GM19455 (cell line): ENCODE measurements around the gene CPLANE1.
"Not testable (repeated sequence)": the region's sequence is repeated elsewhere in the genome, so short reads cannot be mapped to it uniquely, and the experiment has no call there.

ENCODE experiments used
- ATAC-seq: cut with Tn5 transposase; IDR thresholded peaks from one replicate; pipeline ENCODE4 v1.9.1; 2021; ENCODE audit not compliant: unreplicated experiment

CPLANE1 gene

DNA sequence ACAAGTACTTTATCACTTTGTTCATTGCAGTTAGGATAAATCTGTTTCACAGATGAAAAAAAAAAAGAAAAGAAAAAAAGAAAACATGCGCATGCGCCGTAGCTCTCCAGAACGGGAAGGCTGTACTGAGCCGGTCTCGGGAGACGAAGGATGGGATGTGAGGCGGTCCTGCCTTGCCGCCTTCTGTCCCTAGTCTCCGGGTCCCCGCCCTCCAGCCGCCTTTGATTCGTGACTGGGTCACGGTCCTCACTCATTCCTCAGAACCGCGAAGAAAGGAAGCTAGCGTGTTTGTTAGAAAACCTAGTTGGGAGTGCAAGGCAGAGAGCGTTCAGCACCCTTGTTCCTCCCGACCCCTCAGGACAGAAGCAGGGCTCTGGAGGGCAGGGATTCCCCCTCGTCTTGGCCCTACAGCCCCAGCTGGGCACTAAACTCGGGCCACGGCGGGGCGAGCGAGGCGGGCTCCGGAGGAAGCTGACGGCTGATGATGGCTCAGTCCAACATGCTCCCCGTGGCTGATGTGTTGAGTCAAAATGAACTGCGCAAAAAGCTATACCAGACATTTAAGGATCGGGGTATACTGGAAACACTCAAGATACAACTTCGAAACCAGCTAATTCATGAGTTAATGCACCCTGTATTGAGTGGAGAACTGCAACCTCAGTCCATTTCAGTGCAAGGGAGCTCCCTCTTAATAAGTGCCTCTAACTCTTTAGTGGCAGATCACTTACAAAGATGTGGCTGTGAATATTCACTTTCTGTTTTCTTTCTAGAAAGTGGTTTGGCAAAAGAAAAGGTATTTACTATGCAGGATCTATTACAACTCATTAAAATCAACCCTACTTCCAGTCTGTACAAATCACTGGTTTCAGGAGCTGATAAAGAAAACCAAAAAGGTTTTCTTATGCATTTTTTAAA is 40.0 kb downstream of the CPLANE1 start:
- peak; percentile 55 for ATAC-seq

GRCh38 chr5:37207802-37208201 is 41.4 kb downstream of the CPLANE1 start:
- no peak for ATAC-seq

DNA sequence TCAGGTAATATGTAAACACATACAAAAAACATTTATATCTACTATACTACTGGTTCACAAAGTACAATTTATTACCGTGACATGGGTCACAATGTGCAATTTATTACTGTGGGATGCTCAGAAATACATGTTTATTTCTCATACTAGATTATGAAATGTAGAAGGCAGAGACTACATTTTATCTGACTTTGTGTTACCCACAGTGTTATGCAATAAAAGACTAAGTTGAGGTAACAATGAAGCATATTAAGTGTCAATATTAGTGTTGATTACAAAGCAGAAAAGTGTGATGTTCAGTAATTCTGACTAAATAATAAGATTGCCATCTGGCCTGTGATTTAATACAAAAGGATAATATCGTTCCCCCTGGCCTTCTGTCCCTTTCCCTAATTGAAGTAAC is 42.4 kb downstream of the CPLANE1 start:
- no peak for ATAC-seq

DNA sequence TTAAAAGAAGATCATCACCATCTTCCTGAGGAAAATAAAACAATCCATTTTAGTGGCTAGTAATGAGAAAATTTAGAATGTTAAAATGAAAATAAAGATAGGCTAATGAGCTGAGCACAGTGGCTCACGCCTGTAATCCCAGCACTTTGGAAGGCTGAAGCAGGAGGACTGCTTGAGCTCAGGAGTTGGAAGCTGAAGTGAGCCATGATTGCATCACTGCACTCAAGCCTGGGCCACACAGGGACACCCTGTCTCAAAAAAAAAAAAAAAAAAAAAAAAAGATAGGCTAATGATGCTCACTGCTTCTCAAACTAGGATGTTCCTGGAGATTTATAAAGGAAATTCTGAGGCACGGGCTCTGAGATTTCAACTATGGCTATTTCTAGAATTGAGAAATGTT is 50.3 kb downstream of the CPLANE1 start:
- ATAC-seq = no peak

GRCh38 chr5:37198061-37198460 is 51.1 kb downstream of the CPLANE1 start:
- peak; percentile 37 for ATAC-seq

DNA sequence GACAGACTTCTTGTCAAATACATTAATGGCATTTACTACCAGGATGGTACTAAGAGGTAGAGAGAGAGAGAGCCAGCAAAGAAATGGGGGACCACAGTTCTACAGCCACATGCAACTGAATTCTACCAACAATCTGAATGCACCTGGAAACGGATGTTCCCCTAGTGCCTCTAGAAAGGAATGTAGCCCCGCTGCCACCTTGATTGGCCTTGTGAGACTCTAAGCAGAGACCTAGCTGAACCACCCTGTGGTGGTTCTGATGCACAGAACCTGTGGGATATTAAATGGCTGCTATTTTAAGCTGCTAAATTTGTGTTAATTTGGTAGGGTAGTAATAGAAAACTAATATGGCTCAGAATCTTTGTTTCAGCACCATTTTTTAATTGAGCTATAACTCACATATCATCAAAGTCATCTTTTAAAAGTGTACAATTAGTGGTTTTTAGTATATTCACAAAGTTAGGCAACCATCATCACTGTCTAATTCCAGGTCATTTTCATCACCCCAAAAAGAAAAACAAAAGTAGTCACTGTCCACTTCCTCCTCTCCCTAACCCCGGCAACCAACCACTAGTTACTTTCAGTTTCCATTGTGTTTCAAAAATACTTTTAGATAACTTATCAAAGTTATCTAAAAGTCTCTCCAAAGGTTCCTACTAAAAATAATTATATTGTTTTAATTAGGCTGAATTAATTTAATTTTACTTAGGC is 51.7 kb downstream of the CPLANE1 start:
- ATAC-seq = peak; percentile 71

DNA sequence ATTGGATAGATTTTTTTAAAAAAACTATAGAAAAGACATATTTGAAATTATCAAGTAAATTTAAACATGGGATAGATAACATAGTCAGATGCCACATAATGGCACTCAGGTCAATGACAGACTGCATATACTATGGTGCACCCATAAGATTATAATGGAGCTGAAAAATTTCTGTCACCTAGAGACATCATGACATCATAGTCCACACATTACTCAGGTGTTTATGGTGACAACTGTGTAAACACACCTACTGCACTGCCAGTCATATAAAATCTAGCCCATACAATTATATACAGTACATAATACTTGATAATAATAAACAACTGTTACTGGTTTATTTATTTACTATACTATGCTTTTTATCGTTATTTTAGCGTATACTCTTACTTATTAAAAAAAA is 58.6 kb downstream of the CPLANE1 start:
- no peak for ATAC-seq

DNA sequence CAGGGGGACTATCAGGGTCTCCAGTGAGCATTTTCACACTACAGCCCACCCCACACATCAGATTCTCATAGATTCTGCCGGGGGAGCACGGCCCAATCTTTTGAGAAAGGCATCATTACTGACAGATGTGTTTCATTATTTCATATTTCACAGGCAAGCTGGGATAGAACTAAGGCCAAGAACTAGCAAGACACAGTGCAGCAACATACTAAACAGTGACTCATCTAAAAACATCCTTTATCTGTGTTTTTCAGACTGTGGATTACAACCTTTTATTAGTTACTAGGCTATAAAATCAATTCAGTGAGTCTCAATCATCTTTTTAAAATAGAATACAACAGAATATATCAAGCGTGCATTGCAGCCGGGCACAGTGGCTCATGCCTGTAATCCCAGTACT is 59.8 kb downstream of the CPLANE1 start:
- ATAC-seq = no peak

DNA sequence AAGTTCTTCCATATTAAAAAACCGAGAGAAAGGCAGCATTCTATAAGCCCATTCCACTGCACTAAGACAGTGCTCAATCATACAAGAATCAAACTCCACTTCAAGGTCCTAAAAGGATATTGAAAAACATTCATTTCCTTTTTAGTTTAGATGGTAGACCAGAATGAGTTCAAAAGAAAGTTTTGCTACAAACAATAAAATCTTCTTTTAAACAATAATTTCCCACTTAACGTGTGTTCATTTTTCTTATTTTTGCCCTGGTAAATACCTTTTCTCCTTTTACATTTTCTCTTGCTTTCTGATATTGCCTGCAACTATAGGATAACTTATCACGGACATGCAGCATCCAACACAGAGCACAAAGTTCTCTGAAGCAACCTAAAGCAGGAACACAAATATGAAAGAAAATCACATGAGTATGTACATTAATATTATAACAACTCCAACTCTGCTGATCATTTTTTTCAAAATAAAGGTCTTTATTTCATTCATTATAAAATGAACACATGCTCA is 61.7 kb downstream of the CPLANE1 start:
- no peak for ATAC-seq

- ATAC-seq = no peak
Measured at GRCh38 chr5:37184748-37185364, 64.3 kb downstream of the CPLANE1 start.

GRCh38 chr5:37182667-37183066 is 66.5 kb downstream of the CPLANE1 start:
- no peak for ATAC-seq

GRCh38 chr5:37174928-37175327 is 74.2 kb downstream of the CPLANE1 start:
- no peak for ATAC-seq

DNA sequence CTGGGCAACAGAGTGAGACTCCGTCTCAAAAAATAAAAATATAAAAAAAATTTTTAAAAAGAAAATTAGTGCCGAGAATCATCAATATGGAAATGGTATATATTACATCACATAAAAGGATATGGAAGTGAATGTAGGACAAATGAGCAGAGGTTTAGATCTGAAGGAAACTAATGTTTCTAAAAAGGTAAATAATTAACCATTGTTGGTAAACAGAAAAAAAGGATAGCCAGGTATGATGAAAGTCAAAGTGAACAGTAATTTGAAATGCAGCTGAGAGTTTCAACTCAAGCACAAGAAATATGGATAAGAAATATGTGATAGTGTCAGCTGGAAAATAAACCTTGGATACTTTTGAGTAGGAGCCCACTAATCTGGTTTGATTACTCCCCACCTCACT is 76.2 kb downstream of the CPLANE1 start:
- no peak for ATAC-seq

DNA sequence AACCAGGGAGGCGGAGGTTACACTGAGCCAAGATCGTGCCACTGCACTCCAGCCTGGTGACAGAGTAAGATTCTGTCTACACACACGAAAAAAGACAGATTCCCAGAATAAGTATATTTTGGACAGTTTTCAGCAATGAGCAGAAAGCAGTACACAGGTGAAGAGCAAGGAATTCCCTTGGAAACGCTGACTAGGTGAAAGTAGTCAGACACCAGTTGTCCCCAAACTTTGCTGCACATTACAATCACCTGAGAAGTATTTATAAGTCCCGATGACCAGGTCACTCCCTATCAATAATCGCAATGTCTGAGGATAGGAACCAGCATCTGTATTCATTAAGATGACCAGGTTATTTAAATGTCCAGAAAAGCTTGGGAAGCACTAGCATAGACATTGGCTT is 78.3 kb downstream of the CPLANE1 start:
- no peak for ATAC-seq

DNA sequence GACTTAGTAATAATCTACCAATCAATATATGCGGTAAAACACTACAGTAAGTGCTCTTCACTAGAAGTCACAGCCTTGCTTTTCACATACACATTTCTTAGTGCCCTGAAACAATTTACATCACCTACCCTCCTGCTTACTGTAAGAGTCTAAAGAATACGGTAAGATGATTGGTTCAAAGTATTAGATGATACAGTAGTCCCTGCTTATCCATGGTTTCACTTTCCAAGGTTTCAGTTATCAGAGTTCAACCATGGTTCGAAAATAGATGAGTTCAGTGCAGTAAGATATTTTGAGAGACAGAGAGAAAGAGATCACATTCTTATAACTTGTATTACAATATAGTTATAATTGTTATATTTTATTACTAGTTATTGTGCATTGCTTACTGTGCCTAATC is 83.0 kb downstream of the CPLANE1 start:
- ATAC-seq = no peak

- ATAC-seq = no peak
Measured at GRCh38 chr5:37165761-37166160, 83.4 kb downstream of the CPLANE1 start.

DNA sequence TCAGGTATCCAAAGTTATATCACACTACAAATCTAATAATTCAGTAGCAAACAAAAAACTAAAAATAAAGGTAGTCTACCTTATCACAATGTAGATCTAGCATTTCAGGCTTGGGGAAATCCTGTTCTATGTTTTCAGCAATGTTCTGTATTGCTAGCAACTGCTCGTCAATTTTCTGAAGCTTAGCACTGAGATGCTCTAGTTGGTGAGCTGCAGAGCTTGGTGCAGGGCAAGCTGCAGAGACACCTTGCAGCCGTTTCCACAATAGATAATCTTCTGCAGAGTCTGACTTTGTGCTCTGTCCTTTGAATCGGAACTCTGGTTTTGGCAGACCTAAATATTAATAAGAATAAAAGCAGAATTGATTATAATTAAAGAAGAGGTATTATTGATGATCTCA is 95.5 kb downstream of the CPLANE1 start:
- ATAC-seq = no peak

GRCh38 chr5:37146896-37147295 is 102.3 kb downstream of the CPLANE1 start:
- no peak for ATAC-seq

- ATAC-seq = no peak
Measured at GRCh38 chr5:37136694-37137093, 112.5 kb downstream of the CPLANE1 start.

DNA sequence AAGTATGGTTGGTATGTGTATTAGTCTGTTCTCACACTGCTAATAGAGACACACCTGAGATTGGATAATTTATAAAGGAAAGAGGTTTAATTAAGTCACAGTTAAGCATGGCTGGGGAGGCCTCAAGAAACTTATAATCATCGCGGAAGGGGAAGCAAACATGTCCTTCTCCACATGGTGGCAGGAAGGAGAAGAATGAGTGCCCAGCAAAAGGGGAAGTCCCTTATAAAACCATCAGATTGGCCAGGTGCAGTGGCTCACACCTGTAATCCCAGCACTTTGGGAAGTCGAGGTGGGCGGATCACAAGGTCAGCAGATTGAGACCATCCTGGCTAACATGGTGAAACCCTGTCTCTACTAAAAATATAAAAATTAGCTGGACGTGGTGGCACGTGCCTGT is 113.9 kb downstream of the CPLANE1 start:
- not testable (repeated sequence) for ATAC-seq

DNA sequence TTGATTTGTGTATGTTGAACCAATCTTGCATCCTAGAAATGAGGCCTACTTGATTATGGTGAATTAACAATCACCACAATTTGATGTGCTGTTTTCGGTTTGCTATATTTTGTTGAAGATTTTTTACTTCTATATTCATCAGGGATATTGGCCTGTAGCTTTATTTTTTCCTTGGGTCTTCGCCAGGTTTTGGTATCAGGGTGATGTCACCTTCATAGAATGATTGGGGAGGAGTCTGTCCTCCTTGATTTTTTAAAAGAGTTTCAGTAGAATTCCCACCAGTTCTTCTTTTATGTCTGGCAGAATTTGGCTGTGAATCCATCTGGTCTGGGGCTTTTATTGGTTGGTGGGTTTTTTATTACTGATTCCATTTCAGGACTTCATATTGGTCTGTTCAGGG is 115.2 kb downstream of the CPLANE1 start:
- no peak for ATAC-seq

DNA sequence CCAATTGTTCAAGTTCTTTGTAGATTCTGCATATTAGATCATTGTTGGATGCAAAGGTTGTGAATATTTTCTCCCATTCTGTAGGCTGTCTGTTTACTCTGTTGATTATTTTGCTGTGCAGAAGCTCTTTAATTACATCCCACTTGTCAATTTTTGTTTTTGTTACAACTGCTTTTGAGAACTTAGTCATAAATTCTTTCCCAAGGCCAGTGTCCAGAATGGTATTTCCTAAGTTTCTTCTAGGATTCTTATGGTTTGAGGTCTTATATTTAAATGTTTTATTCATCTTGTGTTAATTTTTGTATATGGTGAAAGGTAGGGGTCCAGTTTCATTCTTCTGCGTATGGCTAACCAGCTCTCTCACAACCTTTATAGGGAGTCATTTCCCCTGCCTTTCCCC is 116.5 kb downstream of the CPLANE1 start:
- ATAC-seq = no peak
